Ishikawa (cell line): ENCODE results near the gene ZNF609.

Source experiments
- CEBPB ChIP-seq: IDR thresholded peaks from 2 replicates; pipeline ENCODE4 v1.6.1; 2012
- CREB1 ChIP-seq: IDR thresholded peaks from 2 replicates; pipeline ENCODE4 v1.6.1; 2012; ENCODE audit warnings: low read depth
- EGR1 ChIP-seq: IDR thresholded peaks from 2 replicates; pipeline ENCODE4 v1.6.1; 2012
- EP300 ChIP-seq: IDR thresholded peaks from 2 replicates; pipeline ENCODE4 v1.6.1; 2012; ENCODE audit warnings: borderline replicate concordance
- FOXM1 ChIP-seq: IDR thresholded peaks from 2 replicates; pipeline ENCODE4 v1.6.1; 2012; ENCODE audit warnings: low read depth, borderline replicate concordance
- MAX ChIP-seq: IDR thresholded peaks from 2 replicates; pipeline ENCODE4 v1.6.1; 2012
- NFIC ChIP-seq: IDR thresholded peaks from 2 replicates; pipeline ENCODE4 v1.6.1; 2012
- RAD21 ChIP-seq: IDR thresholded peaks from 2 replicates; pipeline ENCODE4 v1.6.1; 2012; ENCODE audit warnings: low read depth
- REST ChIP-seq: IDR thresholded peaks from 2 replicates; pipeline ENCODE4 v1.6.1; 2012; ENCODE audit warnings: low read depth, mild to moderate bottlenecking
- TAF1 ChIP-seq: IDR thresholded peaks from 2 replicates; pipeline ENCODE4 v1.6.1; 2012; ENCODE audit warnings: low read depth, mild to moderate bottlenecking
- TCF12 ChIP-seq: IDR thresholded peaks from 2 replicates; pipeline ENCODE4 v1.6.1; 2012; ENCODE audit warnings: low read depth
- TEAD4 ChIP-seq: IDR thresholded peaks from 2 replicates; pipeline ENCODE4 v1.6.1; 2012
- USF1 ChIP-seq: IDR thresholded peaks from 2 replicates; pipeline ENCODE4 v1.6.1; 2012
- YY1 ChIP-seq: IDR thresholded peaks from 2 replicates; pipeline ENCODE4 v1.6.1; 2012; ENCODE audit warnings: low read depth
- ZBTB7A ChIP-seq: IDR thresholded peaks from 2 replicates; pipeline ENCODE4 v1.6.1; 2012; ENCODE audit warnings: low read depth

The ZNF609 gene

DNA sequence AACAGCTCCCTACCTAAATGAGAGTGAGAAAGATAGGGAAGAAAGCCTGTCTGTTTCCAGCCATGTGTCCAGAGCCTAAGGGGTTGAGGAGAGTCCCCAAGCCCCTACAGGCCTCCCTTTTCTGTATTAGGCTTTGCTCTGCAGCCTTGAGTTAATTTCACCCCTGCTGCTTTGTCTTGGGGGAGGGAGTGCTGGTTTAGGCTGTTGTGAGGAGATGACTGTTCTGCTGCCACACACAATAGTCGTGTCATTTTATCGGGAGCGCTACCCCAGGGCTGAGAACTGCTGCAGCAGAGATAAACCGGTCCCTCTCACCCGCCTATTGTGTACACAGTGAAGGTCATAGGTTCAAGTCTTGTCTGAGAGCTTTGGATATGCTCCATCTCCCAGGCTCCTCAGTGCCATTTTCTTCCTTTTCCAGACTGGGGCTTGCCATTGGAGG lies 1.4 kb downstream of the ZNF609 start:
- TF ChIP-seq MAX (no peak), RAD21 (no peak), NFIC (no peak), EGR1 (no peak), TCF12 (no peak), CREB1 (no peak)

GRCh38 chr15:64462492-64462891 lies 2.1 kb downstream of the ZNF609 start:
- no peak for TF ChIP-seq CEBPB
- no peak for TF ChIP-seq RAD21
- TF ChIP-seq TAF1, result no peak
- TF ChIP-seq ZBTB7A, result no peak
- TF ChIP-seq YY1, result no peak
- no peak for TF ChIP-seq NFIC
- TF ChIP-seq REST, result no peak
- TF ChIP-seq TCF12, result no peak
- TF ChIP-seq EGR1, result no peak
- no peak for TF ChIP-seq EP300
- TF ChIP-seq TEAD4, result no peak
- TF ChIP-seq MAX, result no peak
- TF ChIP-seq FOXM1, result no peak
- no peak for TF ChIP-seq USF1

GRCh38 chr15:64464276-64465005 lies 4.1 kb downstream of the ZNF609 start:
- TF ChIP-seq CEBPB (no peak), TEAD4 (no peak), USF1 (no peak), NFIC (no peak), REST (no peak), FOXM1 (no peak), RAD21 (no peak), ZBTB7A (no peak), CREB1 (no peak), TAF1 (no peak), TCF12 (no peak), MAX (no peak), EP300 (no peak), YY1 (no peak)

GRCh38 chr15:64466408-64467141 lies 6.2 kb downstream of the ZNF609 start:
- TF ChIP-seq TEAD4 (no peak), FOXM1 (no peak), REST (no peak), YY1 (no peak), TAF1 (no peak), RAD21 (no peak), NFIC (no peak), CEBPB (no peak), EGR1 (no peak), MAX (no peak)
